Tibial artery (tissue), 4 donors: ENCODE results near the gene JPT1.
A peak's percentile ranks its signal among the peaks of the same experiment; 100 is the strongest.

Experiments used
- DNase-seq, 2 donors: peaks; one replicate each; pipeline ENCODE4 v3.0.0-alpha.2; 2019
- H3K27ac ChIP-seq, 2 donors: fragments of 200-600 bp; sonication (generic) in 1 of 2; 1 replicate in 1 of 2; 2 replicates in 1 of 2; pipeline ENCODE4 v1.5.1; 2018 to 2019; ENCODE audit warnings: mild to moderate bottlenecking in 1 of 2
- H3K27me3 ChIP-seq, 2 donors: fragments of 200-600 bp; sonication (generic) in 1 of 2; one replicate each; pipeline versions ENCODE4 v1.5.1 to v1.6.0; 2016 to 2019
- H3K36me3 ChIP-seq, 3 donors: fragments of 200-600 bp; sonication (generic) in 2 of 3; one replicate each; pipeline ENCODE4 v1.5.1; 2016 to 2019; ENCODE audit warnings: mild to moderate bottlenecking in 2 of 3
- H3K4me1 ChIP-seq, 4 donors: fragments of 200-600 bp; sonication (generic) in 2 of 4; 1 replicate in 3 of 4; 2 replicates in 1 of 4; pipeline ENCODE4 v1.5.1; 2016 to 2019
- H3K4me3 ChIP-seq, 2 donors: fragments of 200-600 bp; sonication (generic) in 1 of 2; 1 replicate in 1 of 2; 2 replicates in 1 of 2; pipeline ENCODE4 v1.5.1; 2018 to 2019; ENCODE audit warnings: mild to moderate bottlenecking in 2 of 2
- H3K9me3 ChIP-seq, 3 donors: fragments of 200-600 bp; sonication (generic) in 1 of 3; one replicate each; pipeline ENCODE4 v1.5.1; 2016 to 2019
- CTCF ChIP-seq, 2 experiments: fragments of 200-600 bp in 1 of 2; fragments of 450-650 bp in 1 of 2; IDR thresholded peaks; one replicate each; pipeline ENCODE4 v1.5.1; 2017 to 2019; ENCODE audit warnings: antibody characterized with exemption in 2 of 2, mild to moderate bottlenecking in 1 of 2, moderate library complexity in 1 of 2
- intact Hi-C: fragments of 100-400 bp; cut with DNase I; formaldehyde crosslinking; loops from one replicate; pipeline ENCODE4 v1.15.0; 2023; ENCODE audit warnings: low total_unique reads

The JPT1 gene

GRCh38 chr17:75154195-75155106, at the start of gene JPT1:
JPT1 (minus strand) TSS chr17:75154512; CDS start chr17:75154397, 115 bp downstream.
- peak; percentile 98 to 99 for DNase-seq
- Histone ChIP-seq H3K27ac (peak within 1 kb of the TSS; percentile 34 to 55), H3K4me1 (peaks cover 0 to 14% (median 12%) of the 10 kb centered on the region in 4 donors), H3K27me3 (peaks cover 0 to 4% of the 10 kb centered on the region in 2 donors), H3K9me3 (no peaks in the 10 kb centered on the region), H3K36me3 (peaks cover 0 to 1% (median 0%) of the 10 kb centered on the region in 3 donors), H3K4me3 (peak within 1 kb of the TSS; percentile 66 to 88)
- TF ChIP-seq CTCF (IDR thresholded peaks at IDR 0.05): no peak
- intact Hi-C loops: no loop called here

- Histone ChIP-seq H3K36me3 (no peaks in the 10 kb centered on the region), H3K4me3 (no peak overlapping the region), H3K27me3 (no peaks in the 10 kb centered on the region), H3K9me3 (no peaks in the 10 kb centered on the region), H3K27ac (no peak overlapping the region), H3K4me1 (peaks cover 0 to 5% (median 2%) of the 10 kb centered on the region in 4 donors)
- intact Hi-C loops: loop anchor here (10.0 kb wide), 2 partner anchors 85 to 235 kb away; no protein-coding TSS in a partner anchor
- no peak for TF ChIP-seq CTCF (IDR thresholded peaks at IDR 0.05)
- no peak for DNase-seq
Observed at GRCh38 chr17:75199886-75200618, 45.7 kb upstream of the JPT1 start.

GRCh38 chr17:75194879-75195278, 40.6 kb upstream of the JPT1 start:
- H3K4me3 ChIP-seq: no peak overlapping the region
- no peaks in the 10 kb centered on the region for H3K27me3 ChIP-seq
- no peak for DNase-seq
- no peaks in the 10 kb centered on the region for H3K36me3 ChIP-seq
- no peaks in the 10 kb centered on the region for H3K9me3 ChIP-seq
- H3K4me1 ChIP-seq: no peaks in the 10 kb centered on the region
- intact Hi-C loops: no loop called here
- TF ChIP-seq CTCF (IDR thresholded peaks at IDR 0.05): no peak
- no peak overlapping the region for H3K27ac ChIP-seq

- Histone ChIP-seq H3K36me3 (no peaks in the 10 kb centered on the region), H3K4me1 (no peaks in the 10 kb centered on the region), H3K9me3 (no peaks in the 10 kb centered on the region), H3K4me3 (no peak overlapping the region), H3K27me3 (no peaks in the 10 kb centered on the region), H3K27ac (no peak overlapping the region)
- no peak for DNase-seq
- no peak for TF ChIP-seq CTCF (IDR thresholded peaks at IDR 0.05)
- intact Hi-C loops: no loop called here
Observed at GRCh38 chr17:75191584-75191983, 37.3 kb upstream of the JPT1 start.

- intact Hi-C loops: no loop called here
- no peak for TF ChIP-seq CTCF (IDR thresholded peaks at IDR 0.05)
- no peaks in the 10 kb centered on the region for H3K27me3 ChIP-seq
- no peak overlapping the region for H3K4me3 ChIP-seq
- H3K9me3 ChIP-seq: no peaks in the 10 kb centered on the region
- no peak for DNase-seq
- H3K36me3 ChIP-seq: no peaks in the 10 kb centered on the region
- H3K27ac ChIP-seq: no peak overlapping the region
- H3K4me1 ChIP-seq: peaks cover 0 to 1% (median 0%) of the 10 kb centered on the region in 4 donors
Observed at GRCh38 chr17:75188614-75189013, 34.3 kb upstream of the JPT1 start.
